Neutrophil (primary cell): Measurements from ENCODE around the gene OR52H1.

Experiments used
- H3K27ac ChIP-seq: fragments of 200-600 bp; sonication (generic); 2 replicates; pipeline ENCODE4 v1.5.1; 2016; ENCODE audit warnings: mild to moderate bottlenecking, moderate library complexity
- H3K27me3 ChIP-seq: fragments of 200-600 bp; sonication (generic); 2 replicates; pipeline ENCODE4 v1.6.0; 2016; ENCODE audit warnings: mild to moderate bottlenecking
- H3K36me3 ChIP-seq: fragments of 200-600 bp; sonication (generic); 2 replicates; pipeline ENCODE4 v1.5.1; 2017
- H3K4me1 ChIP-seq, 2 experiments: fragments of 200-600 bp in 1 of 2; sonication (generic) in 1 of 2; 1 replicate in 1 of 2; 2 replicates in 1 of 2; pipeline versions ENCODE4 v1.5.1 to v1.6.1; 2013 to 2016; ENCODE audit warnings: low read depth in 1 of 2, low read length in 1 of 2, mild to moderate bottlenecking in 1 of 2, moderate library complexity in 1 of 2; ENCODE audit not compliant: control insufficient read depth in 1 of 2, insufficient read depth in 1 of 2
- H3K4me3 ChIP-seq, 2 experiments: fragments of 200-600 bp in 1 of 2; sonication (generic) in 1 of 2; 1 replicate in 1 of 2; 2 replicates in 1 of 2; pipeline ENCODE4 v1.5.1; 2013 to 2016; ENCODE audit warnings: low read depth in 1 of 2, low read length in 1 of 2, mild to moderate bottlenecking in 1 of 2, moderate library complexity in 1 of 2
- H3K9me3 ChIP-seq: fragments of 200-600 bp; sonication (generic); 2 replicates; pipeline ENCODE4 v1.5.1; 2016
- TF ChIP-seq, protein P1 (sequence below): fragments of 200-600 bp; sonication (generic); IDR thresholded peaks from 2 replicates; pipeline ENCODE4 v1.5.1; 2016; ENCODE audit warnings: antibody characterized with exemption

The OR52H1 gene

DNA sequence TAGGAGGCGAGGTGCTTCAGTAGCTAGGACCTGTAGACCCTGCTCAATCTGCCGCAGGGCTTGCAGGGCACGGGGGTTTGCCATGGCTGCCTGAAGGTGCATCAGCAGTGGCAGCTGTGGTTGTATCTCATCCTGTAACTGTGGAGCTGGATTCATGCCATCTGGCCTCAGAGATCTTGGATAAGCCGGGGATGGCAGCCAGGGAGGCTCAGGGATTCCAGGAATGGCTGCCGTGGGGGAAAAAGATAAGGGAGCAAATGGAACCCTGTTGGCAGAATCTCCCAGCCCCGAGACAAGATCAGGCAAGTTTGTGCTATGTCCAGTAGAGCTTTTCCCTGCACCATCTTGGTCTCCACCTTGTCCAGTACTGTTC, 40.4 kb downstream of the OR52H1 start:
- H3K27me3 ChIP-seq, result no peaks in the 10 kb centered on the region
- TF ChIP-seq, protein P1, sequence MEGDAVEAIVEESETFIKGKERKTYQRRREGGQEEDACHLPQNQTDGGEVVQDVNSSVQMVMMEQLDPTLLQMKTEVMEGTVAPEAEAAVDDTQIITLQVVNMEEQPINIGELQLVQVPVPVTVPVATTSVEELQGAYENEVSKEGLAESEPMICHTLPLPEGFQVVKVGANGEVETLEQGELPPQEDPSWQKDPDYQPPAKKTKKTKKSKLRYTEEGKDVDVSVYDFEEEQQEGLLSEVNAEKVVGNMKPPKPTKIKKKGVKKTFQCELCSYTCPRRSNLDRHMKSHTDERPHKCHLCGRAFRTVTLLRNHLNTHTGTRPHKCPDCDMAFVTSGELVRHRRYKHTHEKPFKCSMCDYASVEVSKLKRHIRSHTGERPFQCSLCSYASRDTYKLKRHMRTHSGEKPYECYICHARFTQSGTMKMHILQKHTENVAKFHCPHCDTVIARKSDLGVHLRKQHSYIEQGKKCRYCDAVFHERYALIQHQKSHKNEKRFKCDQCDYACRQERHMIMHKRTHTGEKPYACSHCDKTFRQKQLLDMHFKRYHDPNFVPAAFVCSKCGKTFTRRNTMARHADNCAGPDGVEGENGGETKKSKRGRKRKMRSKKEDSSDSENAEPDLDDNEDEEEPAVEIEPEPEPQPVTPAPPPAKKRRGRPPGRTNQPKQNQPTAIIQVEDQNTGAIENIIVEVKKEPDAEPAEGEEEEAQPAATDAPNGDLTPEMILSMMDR, result no peak
- H3K4me1 ChIP-seq, result no peaks in the 10 kb centered on the region
- no peaks in the 10 kb centered on the region for H3K36me3 ChIP-seq
- H3K9me3 ChIP-seq, result no peaks in the 10 kb centered on the region
- H3K4me3 ChIP-seq, result no peak overlapping the region
- H3K27ac ChIP-seq, result no peak overlapping the region

DNA sequence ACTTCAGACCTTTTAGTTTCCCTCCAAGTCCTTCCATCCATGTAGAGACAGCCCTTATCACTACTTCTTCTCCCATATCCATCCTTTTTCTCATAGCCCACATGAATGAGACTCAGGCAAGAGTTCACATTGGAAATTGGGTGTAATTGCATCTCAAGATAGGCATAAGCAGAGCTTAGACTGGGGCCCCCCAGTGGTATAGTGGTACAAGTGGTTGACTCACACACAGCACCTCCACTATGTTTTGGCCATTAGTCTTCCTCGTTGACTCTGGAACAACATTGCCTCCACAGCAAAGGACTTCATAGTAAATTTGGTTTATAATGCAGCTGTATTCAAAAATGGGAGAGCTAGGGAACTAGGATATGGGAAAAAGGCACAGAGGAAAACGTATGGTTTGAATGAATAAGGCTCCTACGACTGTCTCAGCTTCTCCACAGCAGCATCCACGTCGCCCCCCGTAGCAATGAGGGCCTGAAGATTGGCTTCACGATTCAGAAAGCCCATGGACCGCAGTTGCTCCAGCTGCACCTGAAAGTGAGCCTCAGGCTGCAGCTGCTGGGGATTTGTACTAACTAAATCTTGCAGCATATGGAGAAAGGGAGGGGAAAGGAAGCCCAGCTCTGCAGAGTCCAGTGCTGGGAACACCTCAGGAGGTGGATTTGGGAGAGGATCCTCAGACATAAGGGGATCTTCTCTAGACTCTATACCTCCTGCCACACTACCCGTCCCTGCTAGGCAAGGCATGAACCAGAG, 41.0 kb downstream of the OR52H1 start:
- Histone ChIP-seq H3K9me3 (no peaks in the 10 kb centered on the region), H3K27ac (no peak overlapping the region), H3K27me3 (no peaks in the 10 kb centered on the region), H3K36me3 (no peaks in the 10 kb centered on the region), H3K4me3 (no peak overlapping the region), H3K4me1 (no peaks in the 10 kb centered on the region)
- TF ChIP-seq, protein P1, result no peak

DNA sequence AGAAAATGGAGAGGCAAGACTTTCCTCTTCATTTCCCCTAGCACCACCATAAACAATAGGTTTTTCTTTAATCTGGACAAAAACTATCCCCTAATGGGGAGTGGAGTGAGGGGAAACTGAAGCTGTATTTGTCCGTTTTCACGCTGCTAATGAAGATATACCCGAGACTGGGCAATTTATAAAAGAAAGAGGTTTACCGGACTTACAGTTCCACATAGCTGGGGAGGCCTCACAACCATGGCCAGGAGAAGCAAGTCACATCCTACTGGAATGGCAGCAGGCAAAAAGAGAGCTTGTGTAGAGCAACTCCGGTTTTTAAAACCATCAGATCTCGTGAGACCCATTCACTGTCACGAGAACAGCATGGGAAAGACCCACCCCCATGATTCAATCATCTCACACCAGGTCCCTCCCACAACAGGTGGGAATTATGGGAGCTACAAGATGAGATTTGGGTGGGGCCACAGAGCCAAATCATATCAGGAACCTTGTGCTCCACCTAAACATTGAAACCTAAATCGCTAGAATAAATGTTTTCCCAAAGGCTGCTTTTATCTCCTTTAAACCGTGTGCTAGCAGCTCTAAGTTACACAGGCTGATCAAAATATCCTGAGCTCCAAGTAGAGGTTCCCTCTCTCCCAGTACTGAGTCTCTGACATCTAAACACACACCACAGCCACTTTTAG, 42.8 kb downstream of the OR52H1 start:
- no peak overlapping the region for H3K4me3 ChIP-seq
- no peak overlapping the region for H3K27ac ChIP-seq
- no peaks in the 10 kb centered on the region for H3K4me1 ChIP-seq
- H3K9me3 ChIP-seq, result no peaks in the 10 kb centered on the region
- TF ChIP-seq, protein P1, result no peak
- H3K36me3 ChIP-seq, result no peaks in the 10 kb centered on the region
- H3K27me3 ChIP-seq, result no peaks in the 10 kb centered on the region

DNA sequence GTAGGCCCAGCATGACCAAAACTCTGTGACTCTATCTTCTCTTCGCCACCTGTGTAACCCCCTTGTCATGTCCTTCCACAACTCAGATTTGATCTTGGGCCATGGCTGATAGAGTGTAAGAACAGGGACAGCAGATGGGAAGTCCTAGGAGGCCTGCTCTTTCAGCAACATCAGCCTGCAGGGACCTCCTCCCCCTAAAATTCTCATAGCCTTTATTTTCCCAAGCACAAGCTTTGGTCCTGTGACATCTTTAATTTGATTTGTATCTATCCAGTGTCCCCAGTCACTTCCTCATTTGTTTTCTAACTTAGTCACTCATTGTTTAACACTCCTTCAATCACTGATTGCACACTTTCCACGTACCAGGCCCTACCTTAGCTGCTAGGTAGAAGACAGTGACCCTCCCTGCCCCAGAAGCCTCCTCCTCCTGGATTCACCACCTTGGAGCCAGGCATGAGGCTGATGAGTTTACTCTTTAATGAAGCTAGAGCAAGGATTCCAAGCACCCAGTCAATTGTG, 43.9 kb downstream of the OR52H1 start:
- Histone ChIP-seq H3K4me1 (no peaks in the 10 kb centered on the region), H3K27me3 (no peaks in the 10 kb centered on the region), H3K9me3 (no peaks in the 10 kb centered on the region), H3K36me3 (no peaks in the 10 kb centered on the region), H3K27ac (no peak overlapping the region), H3K4me3 (no peak overlapping the region)
- TF ChIP-seq, protein P1, result no peak

DNA sequence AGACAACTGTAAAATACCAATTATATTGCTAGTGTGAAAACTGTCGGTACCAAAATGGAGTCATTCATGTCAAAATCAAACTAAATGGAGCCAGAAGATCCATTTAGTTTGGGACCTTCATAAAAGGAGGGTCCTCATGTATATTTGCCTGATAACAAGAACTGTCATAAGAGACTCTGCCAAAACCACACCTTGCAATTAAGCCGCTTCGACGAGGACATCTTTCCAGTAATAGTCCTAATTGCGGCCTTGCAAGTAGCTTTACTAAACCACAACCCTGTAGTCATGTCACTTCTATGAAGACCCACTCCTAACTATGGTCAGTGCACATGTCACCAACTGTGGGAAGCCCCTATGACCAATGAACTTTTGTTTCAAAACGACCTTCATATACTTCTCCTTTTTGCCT, 47.9 kb downstream of the OR52H1 start:
- no peaks in the 10 kb centered on the region for H3K9me3 ChIP-seq
- H3K4me3 ChIP-seq, result no peak overlapping the region
- TF ChIP-seq, protein P1, result no peak
- no peaks in the 10 kb centered on the region for H3K36me3 ChIP-seq
- no peaks in the 10 kb centered on the region for H3K4me1 ChIP-seq
- no peaks in the 10 kb centered on the region for H3K27me3 ChIP-seq
- H3K27ac ChIP-seq, result no peak overlapping the region
